HG03457 (cell line): Measurements from ENCODE around the gene VAC14.
"Not testable (repeated sequence)": the region's sequence is repeated elsewhere in the genome, so short reads cannot be mapped to it uniquely, and the experiment has no call there.

Source experiments
- ATAC-seq: cut with Tn5 transposase; IDR thresholded peaks from one replicate; pipeline ENCODE4 v1.9.1; 2021; ENCODE audit warnings: moderate number of reproducible peaks; ENCODE audit not compliant: unreplicated experiment

The VAC14 gene

DNA sequence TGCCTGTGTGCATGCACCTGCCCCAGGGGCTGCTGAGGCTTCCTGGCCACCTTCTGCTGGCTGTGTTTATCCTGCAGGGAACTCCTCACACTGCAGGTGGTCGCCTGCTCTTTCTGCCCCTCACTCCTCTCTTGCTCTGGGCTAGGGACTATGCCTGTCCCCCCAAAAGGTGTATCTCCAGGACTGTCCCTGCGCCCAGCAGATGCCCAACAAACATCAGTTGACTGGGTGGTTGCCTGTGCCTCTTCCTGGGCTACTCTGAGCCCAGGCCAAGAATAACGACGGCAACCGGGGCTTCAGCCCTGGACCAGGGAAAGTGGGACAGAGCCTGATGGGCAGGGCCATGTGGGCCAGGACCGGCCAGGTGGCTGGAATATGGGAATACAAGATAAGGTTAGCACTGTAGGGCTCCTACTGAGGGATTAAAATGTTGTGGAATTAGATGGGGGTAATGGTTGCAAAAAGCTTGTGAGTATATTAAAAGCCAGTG is 55.4 kb downstream of the VAC14 start:
- no peak for ATAC-seq

DNA sequence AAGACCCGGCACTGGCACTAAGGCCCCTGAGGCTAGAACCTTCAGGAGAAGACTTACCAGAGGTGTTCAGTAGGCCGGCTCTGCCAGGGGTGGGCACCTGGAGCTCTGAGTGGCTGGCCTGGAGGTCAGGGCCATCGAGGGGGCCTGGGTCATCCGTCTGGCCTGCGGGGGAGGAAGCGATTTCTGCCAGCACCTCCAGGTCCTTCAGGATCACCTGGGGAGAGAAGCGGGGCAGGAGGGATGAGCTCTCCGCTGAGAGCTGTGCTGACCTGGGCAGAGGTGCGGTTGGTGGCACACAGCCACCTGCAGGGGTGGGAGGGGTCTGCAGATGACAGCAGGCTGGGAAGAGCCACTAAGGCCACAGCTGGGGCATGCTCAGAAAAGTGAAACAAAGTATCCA is 56.6 kb downstream of the VAC14 start:
- ATAC-seq, result no peak

DNA sequence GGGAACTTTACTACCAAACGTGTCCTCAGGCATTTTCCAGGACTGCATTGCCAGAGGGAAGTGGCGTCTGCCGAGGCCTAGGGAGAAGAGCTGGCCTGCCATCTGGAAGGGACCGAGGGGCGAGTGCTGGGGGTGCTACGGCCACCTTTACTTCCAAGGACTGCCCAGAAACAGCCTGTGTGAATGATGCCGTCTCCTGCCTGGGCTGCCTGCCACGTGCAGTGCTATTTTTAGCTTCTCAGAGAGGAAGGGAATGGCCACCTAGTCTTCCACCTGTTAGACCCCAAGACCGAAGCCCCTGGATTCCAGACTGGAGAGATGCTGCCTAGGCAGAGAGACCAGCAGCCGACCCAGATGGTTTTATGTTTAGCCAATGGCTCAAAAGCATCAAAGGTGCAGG is 57.2 kb downstream of the VAC14 start:
- no peak for ATAC-seq

DNA sequence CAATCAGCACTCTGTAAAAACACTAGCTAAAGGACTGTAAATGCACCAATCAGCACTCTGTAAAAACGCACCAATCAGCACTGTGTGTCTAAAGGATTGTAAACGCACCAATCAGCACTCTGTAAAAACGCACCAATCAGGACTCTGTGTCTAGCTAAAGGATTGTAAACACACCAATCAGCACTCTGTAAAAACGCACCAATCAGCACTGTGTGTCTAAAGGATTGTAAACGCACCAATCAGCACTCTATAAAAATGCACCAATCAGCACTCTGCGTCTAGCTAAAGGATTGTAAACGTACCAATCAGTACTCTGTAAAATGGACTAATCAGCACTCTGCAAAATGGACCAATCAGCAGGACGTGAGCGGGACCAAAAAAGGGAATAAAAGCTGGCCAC is 58.0 kb downstream of the VAC14 start:
- ATAC-seq, result not testable (repeated sequence)

DNA sequence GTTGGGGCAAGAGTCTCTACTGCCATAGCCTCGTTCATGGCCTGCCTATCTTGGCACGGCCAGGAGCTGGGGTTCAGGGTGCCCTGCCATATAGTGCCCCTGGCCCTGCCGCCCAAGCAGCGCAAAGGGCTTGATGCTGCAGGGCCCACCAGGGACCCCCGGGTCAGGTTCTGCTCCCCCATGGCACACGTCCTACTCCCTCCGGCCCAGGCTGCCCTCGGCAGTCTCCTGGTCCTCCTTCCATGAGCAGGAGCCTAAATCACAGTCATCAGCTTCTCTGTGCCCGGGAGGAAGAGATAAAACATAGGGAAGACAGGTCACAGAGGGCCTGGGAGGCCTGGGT is 59.2 kb downstream of the VAC14 start:
- no peak for ATAC-seq

DNA sequence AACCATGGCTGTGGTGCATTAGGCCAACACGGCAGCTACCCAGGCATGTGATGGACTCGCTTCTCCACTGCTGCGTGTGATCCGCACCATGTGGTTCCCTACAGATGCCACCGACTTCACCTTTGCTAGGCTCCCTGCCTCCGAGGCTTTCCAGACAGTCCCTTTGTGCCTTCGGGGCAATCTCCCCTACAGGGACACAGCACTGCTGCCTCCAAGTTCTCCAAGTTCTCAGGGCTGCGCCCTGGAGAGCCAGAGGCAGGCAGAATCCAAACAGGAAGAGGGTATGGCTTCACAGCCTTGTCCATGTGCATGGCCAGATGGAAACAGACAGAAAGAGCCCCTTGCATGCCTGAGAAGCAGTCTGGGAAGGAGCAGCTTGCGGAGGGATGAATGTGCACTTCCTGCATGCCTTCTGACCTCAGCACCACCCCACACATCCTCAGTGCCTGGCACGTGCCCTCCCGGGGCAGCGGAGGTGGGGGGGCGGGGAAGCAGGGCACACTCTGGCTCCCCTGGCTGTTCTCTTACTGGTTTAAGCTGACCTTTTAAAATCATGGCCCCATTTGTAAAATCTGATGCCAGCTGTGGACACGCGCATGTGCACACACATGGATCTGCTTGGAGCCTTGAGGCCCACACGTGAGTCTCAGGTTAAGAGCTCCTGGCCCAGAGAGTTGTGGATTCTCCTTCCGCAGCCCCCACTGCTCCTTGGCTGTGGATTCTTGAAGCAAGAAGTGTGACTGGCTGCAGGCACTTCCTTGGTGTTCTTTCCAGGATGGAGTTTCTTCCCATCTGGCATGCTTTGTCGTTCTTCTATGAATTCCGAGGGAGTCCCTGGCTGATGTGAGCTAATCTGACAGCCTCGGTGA is 59.8 kb downstream of the VAC14 start:
- ATAC-seq, result no peak

DNA sequence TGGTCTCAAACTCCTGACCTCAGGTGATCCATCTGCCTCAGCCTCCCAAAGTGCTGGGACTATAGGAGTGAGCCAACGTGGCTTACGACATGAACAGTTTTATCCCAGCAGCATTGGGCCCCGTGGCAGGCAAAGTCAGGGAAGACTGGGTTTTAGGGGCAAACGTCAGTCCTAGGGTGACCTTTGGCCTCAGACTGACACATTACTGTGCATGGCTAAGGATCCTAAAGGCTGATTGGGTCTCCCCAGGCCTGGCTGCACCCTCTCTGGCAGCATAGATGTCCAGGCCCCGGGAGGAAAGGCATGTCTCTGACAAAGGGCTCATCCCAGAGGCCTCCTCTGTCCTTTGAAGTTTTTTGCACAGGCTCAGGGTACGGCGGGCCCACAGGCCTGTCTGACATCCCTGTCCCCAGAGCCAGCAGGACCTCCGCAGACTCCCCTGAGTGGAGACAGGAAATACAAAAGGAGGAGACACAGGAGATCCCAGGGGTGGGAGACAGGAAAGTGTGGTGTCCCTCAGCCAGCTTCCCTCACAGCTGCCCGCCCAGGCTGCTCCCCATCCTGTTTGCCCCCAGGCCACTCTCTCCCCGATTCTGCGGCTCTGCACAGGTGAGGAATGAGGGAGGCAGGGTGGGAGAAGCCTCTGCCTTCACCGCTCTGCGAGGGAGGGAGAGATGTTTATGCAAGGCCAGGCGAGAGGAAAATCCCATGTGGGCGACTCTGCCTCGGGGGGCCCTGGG is 60.6 kb downstream of the VAC14 start:
- no peak for ATAC-seq

DNA sequence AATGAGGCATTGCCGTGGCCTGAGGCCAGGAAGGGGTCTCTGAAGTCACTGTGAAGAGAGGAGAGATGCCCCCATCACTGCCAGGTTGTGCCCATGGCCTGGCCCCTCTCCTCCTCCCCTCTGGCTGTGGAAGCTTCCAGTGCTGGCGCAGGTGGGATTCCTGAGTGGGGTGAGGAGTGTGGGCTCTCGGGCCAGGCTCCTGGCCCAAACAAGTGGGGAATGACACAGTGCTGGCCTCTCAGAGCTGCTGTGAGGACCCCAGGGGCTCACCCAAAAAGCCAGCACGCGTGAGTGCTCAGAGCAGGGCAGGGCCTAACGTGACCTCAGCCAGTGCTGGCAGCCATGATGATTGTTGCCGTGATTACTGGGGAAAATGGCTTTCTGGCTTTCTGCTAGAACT is 61.6 kb downstream of the VAC14 start:
- no peak for ATAC-seq

DNA sequence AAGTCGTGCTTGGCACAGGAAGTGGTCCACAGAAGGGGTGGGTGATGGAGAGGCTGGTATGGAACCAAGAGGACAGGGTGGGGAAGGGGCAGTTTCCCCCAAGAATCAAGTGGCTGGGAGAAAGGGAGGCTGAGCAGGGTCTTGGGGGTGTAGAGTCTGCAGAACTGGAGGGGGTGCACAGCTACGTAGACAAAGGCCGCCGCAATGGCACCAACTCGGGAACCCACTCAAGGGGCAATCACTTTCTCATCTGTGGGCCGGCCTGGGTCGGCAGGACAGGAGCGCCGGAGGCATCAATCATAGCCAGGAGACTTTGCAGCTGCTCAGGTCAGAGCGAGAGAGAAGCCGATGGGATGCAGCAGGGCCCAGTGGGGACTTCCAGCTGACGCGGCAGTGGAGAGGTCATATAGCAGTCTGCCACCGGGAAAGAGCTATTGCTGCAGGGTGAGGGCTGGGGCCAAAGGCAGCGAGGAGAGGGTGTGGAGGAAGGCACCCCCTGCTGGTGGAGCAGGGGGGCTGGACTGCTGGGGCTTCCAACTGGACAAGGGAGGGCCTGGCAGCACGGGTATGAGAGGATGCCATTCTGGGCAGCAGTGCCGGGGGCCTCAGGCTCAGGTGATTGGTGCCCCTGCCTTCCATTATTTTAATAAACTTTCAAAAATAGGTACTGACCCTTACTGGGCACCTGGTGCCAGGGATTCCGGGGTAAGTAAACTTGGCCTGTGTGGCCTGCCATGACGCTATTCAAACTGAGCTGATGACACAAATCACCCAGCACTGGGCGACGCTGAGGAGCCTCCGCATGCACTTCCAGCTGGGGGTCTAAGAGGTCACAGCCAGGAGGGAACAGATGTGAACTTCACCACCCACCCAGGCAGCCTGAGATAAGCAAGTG is 62.6 kb downstream of the VAC14 start:
- ATAC-seq, result no peak

DNA sequence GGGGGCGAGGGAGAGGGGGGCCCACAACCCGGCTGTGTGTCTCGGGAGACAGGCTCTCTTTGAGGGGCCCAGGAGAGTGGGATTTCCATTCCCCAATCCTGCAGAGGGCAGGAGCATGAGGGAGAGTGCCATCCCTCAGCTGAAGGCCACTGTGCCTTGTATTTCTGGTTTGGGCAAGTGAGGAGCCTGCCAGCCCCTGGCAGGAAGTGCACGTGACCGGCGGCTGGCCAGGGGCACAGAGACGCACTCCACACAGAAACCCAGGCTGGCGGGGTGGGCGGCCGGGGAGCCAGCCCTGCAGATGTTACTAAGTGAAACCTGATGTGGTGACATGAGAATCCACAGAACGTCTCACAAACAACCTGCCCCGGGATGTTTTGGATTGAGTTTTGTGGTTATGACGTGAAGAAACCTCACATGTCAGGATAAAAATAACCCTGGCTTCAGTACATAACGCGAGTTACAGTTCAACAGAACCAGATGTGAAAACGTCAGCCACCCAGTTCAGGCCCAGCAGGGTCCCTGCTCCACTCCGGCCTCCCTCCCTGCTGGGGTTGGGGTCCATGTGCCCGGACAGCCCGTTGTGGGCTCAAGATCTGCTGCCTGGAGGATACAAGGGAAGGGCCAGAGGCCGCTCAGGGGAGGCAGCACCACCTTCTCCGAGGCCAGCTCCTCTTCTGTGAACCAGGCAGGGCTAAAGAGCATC is 63.4 kb downstream of the VAC14 start:
- peak; percentile 72 for ATAC-seq

DNA sequence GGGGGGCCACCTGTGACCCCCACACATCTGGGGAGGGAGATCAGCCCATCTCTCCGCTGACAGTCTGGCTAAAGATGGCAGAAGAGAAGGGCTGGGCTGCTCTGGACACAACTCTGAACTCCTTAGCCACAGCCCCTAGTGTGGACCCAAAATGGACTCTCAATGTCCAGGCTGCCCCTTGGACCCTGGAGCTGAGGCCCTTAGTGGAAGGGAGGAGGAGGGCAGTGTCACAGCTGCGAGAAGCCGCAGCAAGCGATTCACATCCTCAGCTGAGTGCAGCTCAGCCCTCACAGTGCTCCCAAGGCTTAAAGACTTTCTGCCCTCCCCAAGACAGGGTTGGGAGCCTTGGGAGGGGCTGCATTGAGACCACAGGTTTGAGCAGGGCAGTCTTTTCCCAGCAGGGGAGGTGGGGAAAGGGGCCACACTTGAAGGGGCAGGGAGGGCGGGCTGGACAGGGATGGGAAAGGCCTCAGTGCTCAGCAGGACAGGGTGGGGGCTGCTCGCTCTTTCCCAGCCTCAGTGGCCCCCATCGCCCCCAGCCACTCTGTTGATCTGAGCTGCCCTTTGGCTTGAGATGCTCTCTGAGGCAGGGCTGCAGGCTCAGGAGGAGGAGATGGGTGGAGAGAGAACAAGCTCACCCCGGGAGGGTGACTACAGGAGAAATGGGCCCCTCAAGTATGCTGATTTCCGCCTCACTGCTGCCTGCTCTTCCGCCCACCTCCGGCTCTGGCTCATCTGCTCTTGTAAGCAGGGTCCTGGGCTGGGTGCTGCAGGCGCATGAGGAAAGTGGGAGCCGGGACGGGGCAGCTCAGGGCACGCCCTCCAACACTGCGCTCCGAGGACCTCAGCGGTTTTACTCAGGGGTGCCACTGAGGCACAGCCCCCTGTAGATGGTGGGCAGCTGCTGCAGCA is 64.2 kb downstream of the VAC14 start:
- ATAC-seq, result no peak

DNA sequence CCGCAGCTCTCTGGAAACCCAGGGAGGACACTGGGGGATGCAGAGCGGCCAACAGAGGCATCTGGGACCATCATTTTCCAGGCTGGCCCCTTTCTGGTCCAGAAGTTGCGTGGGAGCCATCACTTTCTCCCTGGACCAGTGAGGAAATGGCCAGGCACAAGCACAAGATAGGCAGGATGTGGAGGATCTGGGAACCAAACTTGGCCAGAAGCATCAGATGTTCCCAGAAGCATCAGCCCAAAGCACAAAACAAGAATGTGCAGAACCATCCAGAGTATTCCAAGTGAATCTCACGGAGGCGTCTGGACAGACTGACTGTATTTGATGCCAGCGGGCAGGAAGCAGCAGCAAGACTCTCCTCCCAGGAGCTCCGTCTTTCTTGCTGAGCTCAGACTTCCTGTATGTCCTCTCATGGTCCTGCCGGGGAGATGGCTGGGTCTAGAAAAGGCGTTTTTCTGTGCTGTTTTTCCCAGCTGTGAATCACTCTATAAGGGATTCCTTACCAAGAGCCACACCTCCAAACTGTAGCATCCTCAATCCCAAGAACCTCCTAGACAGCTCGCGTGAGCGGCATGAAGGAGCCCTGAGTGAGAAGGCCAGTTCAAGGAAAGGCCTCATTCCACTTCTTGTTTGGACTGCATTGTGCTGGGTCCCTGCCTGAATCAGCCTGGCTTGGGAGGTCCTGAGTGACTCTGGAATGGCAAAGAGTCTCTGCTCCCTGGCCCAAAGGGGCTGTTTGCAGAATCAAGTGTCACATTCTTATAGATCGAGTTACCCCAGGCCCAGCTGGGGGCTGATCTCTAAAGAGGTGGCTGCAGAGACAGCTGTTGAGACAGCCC is 65.6 kb downstream of the VAC14 start:
- no peak for ATAC-seq

DNA sequence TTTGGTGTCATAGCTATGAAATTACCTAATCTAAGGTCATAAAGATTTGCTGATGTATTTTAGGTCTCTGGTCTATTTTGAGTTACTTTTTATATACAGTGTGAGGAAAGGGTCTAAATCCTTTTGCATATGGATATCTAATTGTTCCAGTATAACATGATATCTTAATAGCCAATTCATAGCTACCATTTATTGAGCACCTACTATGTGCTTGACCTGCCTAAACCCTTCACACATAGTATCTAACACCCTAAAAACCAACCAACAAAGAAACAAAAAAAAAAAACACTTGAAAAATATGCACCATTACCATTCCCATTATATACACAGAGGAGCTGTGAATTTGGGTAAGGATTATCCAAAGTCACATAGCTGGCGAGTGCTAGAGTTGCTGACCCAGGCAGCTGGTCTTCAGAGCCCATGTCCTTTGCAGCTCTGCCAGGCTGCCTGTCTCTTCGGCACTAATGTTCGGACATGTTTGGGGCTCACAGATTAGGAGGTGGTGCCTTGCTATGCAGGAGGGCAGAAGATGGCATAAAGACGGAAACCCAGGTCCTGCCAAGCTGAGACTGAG is 66.3 kb downstream of the VAC14 start:
- ATAC-seq, result no peak

DNA sequence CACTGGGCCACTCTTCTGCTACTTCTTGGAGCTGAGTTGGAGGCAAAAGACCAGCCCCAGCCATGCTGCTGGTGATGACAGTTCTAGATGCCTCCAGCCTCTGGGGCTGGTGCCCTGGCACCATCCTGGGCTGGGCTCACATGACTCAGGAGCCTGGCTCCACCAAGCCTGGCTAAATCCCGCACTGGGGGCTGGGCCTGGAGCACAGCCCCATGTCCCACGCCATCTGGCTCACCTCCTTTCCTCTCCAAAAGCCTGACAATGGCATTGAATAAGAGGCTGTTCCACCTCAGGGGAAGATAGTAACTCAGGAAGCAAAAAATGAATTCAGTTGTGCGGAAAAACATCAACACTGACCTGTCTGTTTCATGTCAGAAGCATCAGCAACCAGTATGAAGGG is 70.0 kb downstream of the VAC14 start:
- no peak for ATAC-seq

DNA sequence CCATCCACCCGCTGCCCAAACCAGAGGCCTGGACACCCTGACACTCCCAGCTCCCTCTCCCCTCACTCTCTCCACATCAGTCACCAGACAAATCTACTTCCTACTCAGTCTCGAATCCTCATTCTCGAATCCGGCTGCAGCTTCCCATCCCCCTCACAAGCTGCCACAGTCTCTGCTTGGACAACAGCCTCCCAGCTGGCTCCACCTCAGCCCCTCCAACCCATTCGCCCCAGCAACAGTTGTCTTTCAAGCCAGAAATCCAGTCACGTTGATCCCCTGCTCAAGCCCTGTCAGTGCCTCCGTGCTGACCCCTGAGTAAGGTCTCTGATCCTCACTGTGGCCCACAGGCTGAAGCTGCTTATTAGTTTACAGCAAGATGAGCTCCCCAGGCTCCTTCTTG is 70.9 kb downstream of the VAC14 start:
- no peak for ATAC-seq

DNA sequence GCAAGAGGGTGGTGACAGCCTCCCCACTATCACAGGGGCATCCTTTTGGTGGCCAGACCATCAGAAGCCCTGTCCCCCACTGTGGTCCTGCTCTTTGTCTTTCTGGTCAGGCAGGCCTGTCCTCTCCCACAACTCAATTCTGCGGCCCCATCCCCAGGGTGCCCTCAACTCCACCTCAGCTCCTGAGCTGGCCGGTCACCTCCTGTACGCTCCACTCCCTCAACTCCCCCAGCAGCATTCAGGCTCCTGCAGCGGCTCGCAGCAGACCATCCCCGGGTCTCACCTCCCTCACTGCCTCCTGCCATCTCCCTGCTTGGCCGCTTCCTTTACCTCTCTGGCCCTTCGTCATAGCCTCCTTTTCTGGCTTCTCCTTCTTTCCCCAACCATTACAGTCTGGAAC is 71.7 kb downstream of the VAC14 start:
- ATAC-seq, result no peak

DNA sequence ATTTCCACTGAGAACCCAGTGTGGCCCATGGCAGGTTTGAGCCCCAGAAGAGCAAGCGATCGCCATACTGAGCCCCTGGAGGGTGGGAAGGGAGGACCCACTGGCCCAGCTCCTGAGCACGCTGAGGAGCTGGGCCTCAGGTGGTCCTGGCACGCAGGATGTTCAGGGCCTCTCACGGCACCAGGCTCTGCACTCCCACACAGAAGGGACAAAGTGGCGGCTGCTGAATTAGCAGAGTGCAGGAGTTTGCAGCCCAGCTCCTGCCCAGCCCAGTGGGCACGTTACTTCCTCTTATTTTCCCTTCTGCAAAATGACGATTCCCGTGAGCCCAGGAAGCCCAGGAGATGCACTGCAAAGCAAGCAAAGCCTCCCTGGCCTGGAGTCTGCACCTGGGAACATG is 72.8 kb downstream of the VAC14 start:
- ATAC-seq, result no peak

DNA sequence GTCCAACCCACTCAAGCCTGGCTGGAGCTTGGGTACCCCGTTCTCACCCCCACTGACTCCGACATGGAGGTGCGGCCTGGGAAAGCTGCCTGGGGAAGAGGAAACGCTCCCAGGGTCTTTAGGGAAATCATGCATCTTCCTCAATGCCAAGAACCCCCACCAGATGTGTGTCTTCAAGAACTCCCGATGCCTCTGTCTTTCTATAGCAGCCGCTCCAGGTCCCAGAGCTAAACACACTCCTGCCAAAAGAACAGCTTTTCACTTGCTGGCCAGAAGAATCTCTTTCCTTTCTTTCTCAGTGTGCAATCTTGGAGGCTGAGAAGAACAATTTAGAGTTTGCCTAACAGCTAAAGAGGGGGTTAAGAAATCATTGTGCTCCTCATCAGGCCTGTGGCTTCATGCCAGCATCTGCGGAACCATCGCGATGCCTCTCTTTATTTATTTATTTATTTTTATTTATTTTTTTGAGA is 74.0 kb downstream of the VAC14 start:
- no peak for ATAC-seq
